Activated T-helper 17 cell treated with anti-CD3 and anti-CD28 coated beads, Interleukin-2, amount 50 U/mL, for 72 hours (primary cell): ENCODE data around the gene SCGB3A1. TPM values are rescaled to one million over a fixed set of nuclear protein-coding genes. Genes with fewer than 3 reads are reported as not detected.

Experiments used
- ATAC-seq: fragments of 150-1000 bp; cut with Tn5 transposase; replicated peaks from 2 replicates; pipeline ENCODE4 v1.10.0; 2021; ENCODE audit warnings: mild to moderate bottlenecking, moderate library complexity
- H3K27ac Mint-ChIP-seq: one replicate; pipeline ENCODE4 v1.8.0; 2022; ENCODE audit warnings: mixed read lengths
- H3K27me3 Mint-ChIP-seq: one replicate; pipeline ENCODE4 v1.8.0; 2022; ENCODE audit warnings: mixed read lengths
- H3K36me3 Mint-ChIP-seq: one replicate; pipeline ENCODE4 v1.8.0; 2022; ENCODE audit warnings: low read depth, mild to moderate bottlenecking, mixed read lengths
- H3K4me1 Mint-ChIP-seq: one replicate; pipeline ENCODE4 v1.8.0; 2022; ENCODE audit warnings: mixed read lengths
- H3K4me3 Mint-ChIP-seq: one replicate; pipeline ENCODE4 v1.8.0; 2022; ENCODE audit warnings: mild to moderate bottlenecking, mixed read lengths
- H3K9me3 Mint-ChIP-seq: one replicate; pipeline ENCODE4 v1.8.0; 2022; ENCODE audit warnings: mixed read lengths
- total RNA-seq, 2 donors: library from RNA; stranded (reverse); gene quantifications; one replicate each; pipeline ENCODE4 v1.2.3, GENCODE V29; 2022

Gene SCGB3A1
- total RNA-seq, 2 donors from 2014 or later, result not detected

DNA sequence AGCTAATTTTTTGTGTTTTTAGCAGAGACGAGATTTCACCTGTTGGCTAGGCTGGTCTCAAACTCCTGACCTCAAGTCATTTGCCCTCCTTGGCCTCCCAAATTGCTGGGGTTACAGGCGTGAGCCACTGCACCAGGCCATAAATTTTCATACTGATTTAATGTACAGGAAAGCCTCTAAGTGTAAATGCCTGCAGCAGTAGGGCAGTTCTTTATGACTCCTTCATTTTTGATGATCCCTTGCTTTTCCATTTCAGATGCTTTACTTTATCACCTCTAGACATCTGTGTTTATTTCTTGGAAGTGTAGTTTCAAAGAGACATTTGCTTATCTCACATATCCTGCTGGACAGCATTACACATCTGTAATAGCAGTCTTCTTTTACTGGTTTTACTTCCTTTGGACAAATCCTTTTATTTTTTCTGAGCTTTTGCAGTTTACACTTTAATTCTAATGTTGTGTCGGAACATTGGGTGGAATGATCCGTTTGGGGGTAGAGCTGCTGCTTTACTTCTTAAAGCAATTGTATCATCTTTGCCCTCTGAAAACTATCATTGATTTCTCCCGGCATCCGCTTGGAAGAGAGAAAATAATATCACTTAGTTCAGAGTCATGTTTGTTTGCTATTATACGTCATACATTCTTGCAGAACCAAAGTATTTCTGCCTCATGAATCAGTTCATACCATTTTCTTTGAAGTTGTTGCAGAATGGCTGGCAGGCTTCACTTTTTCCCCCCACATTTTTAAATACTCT is 36.0 kb downstream of the SCGB3A1 start:
- Mint-ChIP-seq H3K4me3 (no peak overlapping the region), H3K36me3 (peaks cover 95% of the 10 kb centered on the region), H3K4me1 (peaks cover 10% of the 10 kb centered on the region), H3K27me3 (no peaks in the 10 kb centered on the region), H3K27ac (no peak overlapping the region), H3K9me3 (no peaks in the 10 kb centered on the region)
- no peak for ATAC-seq

DNA sequence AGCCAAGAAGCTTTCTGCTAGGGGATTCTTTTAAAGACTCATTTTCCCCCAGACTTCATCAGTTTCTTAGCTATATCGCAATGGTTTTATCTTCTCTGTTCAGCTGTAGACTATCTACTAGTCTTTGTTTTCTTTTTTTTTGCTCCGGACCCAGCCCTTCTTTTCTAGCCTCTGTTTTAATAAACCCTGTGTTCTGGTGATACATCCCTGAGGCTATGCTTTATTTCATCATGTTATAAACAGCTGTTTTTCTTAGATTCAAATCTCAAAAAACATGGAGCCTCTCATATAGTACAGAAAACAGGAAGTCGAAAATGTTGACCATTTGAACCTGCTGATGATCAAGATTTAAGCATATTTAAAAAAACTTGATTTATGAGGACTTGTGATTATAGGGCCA is 37.8 kb downstream of the SCGB3A1 start:
- ATAC-seq, result no peak
- Mint-ChIP-seq H3K27ac (no peak overlapping the region), H3K36me3 (peaks cover 97% of the 10 kb centered on the region), H3K4me1 (peaks cover 12% of the 10 kb centered on the region), H3K9me3 (no peaks in the 10 kb centered on the region), H3K4me3 (no peak overlapping the region), H3K27me3 (no peaks in the 10 kb centered on the region)

- ATAC-seq, result no peak
- no peak overlapping the region for H3K4me3 Mint-ChIP-seq
- peaks cover 86% of the 10 kb centered on the region for H3K36me3 Mint-ChIP-seq
- H3K27me3 Mint-ChIP-seq, result no peaks in the 10 kb centered on the region
- H3K4me1 Mint-ChIP-seq, result peaks cover 7% of the 10 kb centered on the region
- peak overlapping the region; percentile 48 for H3K27ac Mint-ChIP-seq
- H3K9me3 Mint-ChIP-seq, result no peaks in the 10 kb centered on the region
These were observed 42.7 kb downstream of the SCGB3A1 start for GRCh38 chr5:180548563-180548962.

DNA sequence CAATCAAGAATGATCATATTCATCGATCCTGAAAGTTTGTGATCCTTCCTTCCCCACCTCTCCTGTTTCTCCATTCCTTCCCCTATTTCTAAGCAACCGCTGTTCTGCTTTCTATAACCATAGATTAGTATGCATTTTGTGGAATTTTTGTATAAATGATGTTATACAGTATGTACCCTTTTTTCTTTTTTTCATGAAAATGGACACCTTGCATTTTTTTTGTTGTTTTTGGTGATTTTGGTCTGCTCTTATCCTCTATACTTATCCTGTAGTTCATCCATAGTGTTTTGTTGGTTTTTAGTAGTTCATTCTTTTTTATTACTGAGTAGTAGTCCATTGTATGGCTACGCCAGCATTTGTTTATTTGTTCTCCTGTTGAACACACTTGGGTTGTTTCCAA is 46.1 kb downstream of the SCGB3A1 start:
- peaks cover 80% of the 10 kb centered on the region for H3K36me3 Mint-ChIP-seq
- ATAC-seq, result no peak
- no peak overlapping the region for H3K27ac Mint-ChIP-seq
- H3K9me3 Mint-ChIP-seq, result no peaks in the 10 kb centered on the region
- H3K27me3 Mint-ChIP-seq, result no peaks in the 10 kb centered on the region
- peaks cover 7% of the 10 kb centered on the region for H3K4me1 Mint-ChIP-seq
- H3K4me3 Mint-ChIP-seq, result no peak overlapping the region

DNA sequence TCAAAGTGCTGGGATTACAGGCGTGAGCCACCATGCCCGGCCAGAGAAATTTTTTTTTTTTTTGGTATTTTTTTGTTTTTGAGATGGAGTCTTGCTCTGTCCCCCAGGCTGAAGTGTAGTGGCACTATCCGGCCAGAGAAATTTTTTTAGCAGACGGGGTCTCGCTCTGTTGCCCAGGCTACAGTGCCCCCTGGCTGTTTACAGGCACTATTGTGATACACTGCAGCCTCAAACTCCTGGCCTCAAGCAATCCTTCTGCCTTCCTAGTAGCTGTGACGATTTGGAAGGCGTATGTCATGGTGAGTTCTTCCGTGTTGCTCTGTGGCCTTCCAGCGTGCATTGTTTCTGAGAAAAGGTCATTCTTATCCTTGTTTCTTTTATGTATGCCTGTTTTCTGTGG is 49.6 kb downstream of the SCGB3A1 start:
- Mint-ChIP-seq H3K27ac (no peak overlapping the region), H3K27me3 (no peaks in the 10 kb centered on the region), H3K4me3 (no peak overlapping the region), H3K9me3 (no peaks in the 10 kb centered on the region), H3K4me1 (peaks cover 5% of the 10 kb centered on the region), H3K36me3 (peaks cover 87% of the 10 kb centered on the region)
- no peak for ATAC-seq

Other genes starting within 250 kb of the SCGB3A1 start
- gene GFPT2, start 238.2 kb downstream of the SCGB3A1 start, total RNA-seq, result under 1 TPM; 0.11 to 0.37 TPM
- gene CNOT6, start 97.1 kb downstream of the SCGB3A1 start, total RNA-seq, result 10 to 100 TPM; 23.9 to 38.7 TPM
- under 1 TPM; 0.34 to 0.56 TPM for gene FLT4, start 58.1 kb upstream of the SCGB3A1 start, total RNA-seq
- not detected for gene OR2Y1, start 148.6 kb upstream of the SCGB3A1 start, total RNA-seq
- gene MGAT1, start 211.3 kb upstream of the SCGB3A1 start, total RNA-seq, result 100 to 1,000 TPM; 170 to 308 TPM